ENCODE measurements around the gene NELFA. TPM values are rescaled to one million over a fixed set of nuclear protein-coding genes. Genes with fewer than 3 reads are reported as not detected.

Gene NELFA
- total RNA-seq, 1 donor from 2014 or later = 32.5 TPM

DNA sequence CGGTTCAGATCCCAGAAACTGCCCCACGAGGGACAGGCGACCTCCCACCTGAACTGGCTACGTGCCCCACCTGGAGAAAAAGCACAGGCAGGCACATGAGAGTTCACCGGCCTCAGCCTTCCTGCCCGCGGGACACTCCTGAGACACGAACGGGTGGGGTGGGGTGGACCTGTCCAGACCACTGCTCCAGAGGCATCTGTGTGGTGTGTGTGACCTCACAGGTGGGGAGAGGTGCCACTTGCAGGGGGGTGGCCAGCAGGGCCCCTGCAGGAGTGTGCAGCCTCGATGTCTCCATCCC is 18.5 kb downstream of the NELFA start:
- H3K27me3 Mint-ChIP-seq (ENCODE audit: unreplicated experiment) = no peaks in the 10 kb centered on the region
- DNase-seq (ENCODE audit: extremely low spot score, unreplicated experiment) = peak; percentile 81
- peaks cover 19% of the 10 kb centered on the region for H3K36me3 Mint-ChIP-seq (ENCODE audit: unreplicated experiment)
- TF ChIP-seq, protein P1, sequence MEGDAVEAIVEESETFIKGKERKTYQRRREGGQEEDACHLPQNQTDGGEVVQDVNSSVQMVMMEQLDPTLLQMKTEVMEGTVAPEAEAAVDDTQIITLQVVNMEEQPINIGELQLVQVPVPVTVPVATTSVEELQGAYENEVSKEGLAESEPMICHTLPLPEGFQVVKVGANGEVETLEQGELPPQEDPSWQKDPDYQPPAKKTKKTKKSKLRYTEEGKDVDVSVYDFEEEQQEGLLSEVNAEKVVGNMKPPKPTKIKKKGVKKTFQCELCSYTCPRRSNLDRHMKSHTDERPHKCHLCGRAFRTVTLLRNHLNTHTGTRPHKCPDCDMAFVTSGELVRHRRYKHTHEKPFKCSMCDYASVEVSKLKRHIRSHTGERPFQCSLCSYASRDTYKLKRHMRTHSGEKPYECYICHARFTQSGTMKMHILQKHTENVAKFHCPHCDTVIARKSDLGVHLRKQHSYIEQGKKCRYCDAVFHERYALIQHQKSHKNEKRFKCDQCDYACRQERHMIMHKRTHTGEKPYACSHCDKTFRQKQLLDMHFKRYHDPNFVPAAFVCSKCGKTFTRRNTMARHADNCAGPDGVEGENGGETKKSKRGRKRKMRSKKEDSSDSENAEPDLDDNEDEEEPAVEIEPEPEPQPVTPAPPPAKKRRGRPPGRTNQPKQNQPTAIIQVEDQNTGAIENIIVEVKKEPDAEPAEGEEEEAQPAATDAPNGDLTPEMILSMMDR (IDR thresholded peaks at IDR 0.05) = no peak
- H3K9me3 Mint-ChIP-seq (ENCODE audit: unreplicated experiment) = no peaks in the 10 kb centered on the region
- H3K4me3 Mint-ChIP-seq (ENCODE audit: unreplicated experiment) = no peak overlapping the region
- H3K27ac Mint-ChIP-seq (ENCODE audit: unreplicated experiment) = no peak overlapping the region
- H3K4me1 Mint-ChIP-seq (ENCODE audit: unreplicated experiment) = peaks cover 1% of the 10 kb centered on the region

DNA sequence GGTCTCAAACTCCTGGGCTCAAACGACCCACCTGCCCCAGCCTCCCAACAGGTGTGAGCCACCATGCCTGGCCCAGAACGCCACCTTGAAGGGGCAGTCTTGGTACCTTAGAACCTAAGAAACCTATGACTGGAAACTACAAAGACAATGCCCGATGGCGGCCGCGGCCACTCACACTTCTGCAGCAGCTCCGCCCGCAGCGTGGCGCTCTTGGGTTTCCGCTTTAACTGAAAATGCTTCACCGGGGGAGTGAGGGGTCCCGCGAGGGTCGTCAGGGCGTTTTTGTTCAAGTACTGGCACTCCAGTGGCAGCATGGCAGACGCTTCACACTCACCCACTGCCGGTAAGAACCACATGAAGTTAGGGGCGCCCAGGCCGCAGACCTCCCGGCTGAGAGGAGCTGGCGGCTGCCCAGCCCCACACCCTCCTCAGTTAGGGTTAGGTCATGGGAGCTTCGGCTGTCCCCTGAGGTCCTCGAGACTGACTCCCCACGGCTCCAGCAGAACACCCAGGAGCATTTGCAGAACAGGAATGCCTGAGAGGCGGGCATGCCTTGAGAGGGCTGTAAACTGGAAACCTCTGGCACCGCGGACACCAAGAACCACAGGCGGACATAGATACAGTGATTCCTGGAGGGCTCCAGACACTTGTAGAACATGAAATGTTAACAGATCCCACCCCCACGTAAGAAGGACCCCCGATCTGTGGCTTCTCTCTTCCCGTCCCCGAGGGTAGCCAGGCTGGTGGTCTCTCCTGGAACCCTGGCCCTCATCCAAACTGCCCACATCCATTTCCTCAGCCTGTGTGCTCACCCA is 19.0 kb downstream of the NELFA start:
- Mint-ChIP-seq H3K4me1 (ENCODE audit: unreplicated experiment) (peaks cover 1% of the 10 kb centered on the region), H3K9me3 (ENCODE audit: unreplicated experiment) (no peaks in the 10 kb centered on the region), H3K27me3 (ENCODE audit: unreplicated experiment) (no peaks in the 10 kb centered on the region), H3K27ac (ENCODE audit: unreplicated experiment) (no peak overlapping the region), H3K36me3 (ENCODE audit: unreplicated experiment) (peaks cover 19% of the 10 kb centered on the region), H3K4me3 (ENCODE audit: unreplicated experiment) (no peak overlapping the region)
- TF ChIP-seq, protein P1 (IDR thresholded peaks at IDR 0.05) = no peak
- peak; percentile 80 for DNase-seq (ENCODE audit: extremely low spot score, unreplicated experiment)

DNA sequence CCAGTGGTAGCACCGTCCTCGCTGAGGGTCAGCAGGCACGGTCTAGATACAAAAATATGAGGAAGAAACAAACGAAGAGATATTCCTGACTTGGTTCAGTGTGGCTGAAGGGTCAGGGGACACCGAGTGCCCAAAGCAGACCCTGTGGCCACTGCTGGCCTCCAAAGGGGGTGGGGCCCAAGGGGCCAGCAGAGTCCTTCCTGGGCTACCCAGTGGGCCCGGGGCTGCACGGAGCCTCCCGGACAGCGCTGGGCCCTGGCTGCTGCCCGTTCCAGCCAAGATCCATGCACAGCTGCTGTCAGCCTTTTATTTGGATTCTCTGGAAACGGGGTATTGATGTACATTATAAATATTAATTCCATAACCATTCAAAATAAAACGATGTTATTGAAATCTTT is 20.4 kb downstream of the NELFA start:
- TF ChIP-seq, protein P1 (IDR thresholded peaks at IDR 0.05) = no peak
- no peak for DNase-seq (ENCODE audit: extremely low spot score, unreplicated experiment)
- H3K27me3 Mint-ChIP-seq (ENCODE audit: unreplicated experiment) = no peaks in the 10 kb centered on the region
- no peak overlapping the region for H3K4me3 Mint-ChIP-seq (ENCODE audit: unreplicated experiment)
- no peaks in the 10 kb centered on the region for H3K9me3 Mint-ChIP-seq (ENCODE audit: unreplicated experiment)
- H3K27ac Mint-ChIP-seq (ENCODE audit: unreplicated experiment) = no peak overlapping the region
- H3K36me3 Mint-ChIP-seq (ENCODE audit: unreplicated experiment) = peaks cover 18% of the 10 kb centered on the region
- H3K4me1 Mint-ChIP-seq (ENCODE audit: unreplicated experiment) = peaks cover 5% of the 10 kb centered on the region

DNA sequence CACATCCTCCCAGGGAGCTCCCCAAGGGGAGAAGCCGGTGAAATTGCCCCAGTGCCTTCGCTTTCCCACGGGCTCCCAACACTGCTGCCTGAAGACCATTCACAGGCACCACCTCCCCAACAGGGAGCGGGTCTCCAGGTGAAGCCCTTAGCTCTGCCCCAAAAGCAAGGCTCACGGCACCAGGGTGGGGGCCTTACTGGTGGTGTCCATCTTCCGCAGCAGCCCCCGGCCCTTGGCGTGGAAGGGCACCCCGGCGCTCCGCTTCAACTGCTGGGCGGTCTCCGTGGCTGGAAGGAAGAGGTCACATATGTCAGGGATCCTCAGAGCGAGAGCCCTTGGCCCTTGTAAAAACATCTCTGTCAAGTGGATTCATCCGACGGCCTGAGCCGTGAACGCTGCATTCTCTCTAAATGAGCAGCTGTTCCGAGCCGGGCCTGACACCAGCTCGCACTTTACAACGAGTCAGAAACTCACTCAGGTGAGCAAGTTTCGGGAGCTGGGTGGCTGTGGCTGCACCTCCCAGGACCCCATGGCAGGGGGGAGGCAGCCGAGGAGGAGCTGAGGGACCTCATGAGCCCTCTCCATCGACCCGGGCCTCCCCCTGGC is 20.9 kb downstream of the NELFA start:
- no peaks in the 10 kb centered on the region for H3K9me3 Mint-ChIP-seq (ENCODE audit: unreplicated experiment)
- H3K36me3 Mint-ChIP-seq (ENCODE audit: unreplicated experiment) = peaks cover 19% of the 10 kb centered on the region
- H3K4me3 Mint-ChIP-seq (ENCODE audit: unreplicated experiment) = no peak overlapping the region
- no peak overlapping the region for H3K27ac Mint-ChIP-seq (ENCODE audit: unreplicated experiment)
- DNase-seq (ENCODE audit: extremely low spot score, unreplicated experiment) = peak; percentile 82
- no peaks in the 10 kb centered on the region for H3K27me3 Mint-ChIP-seq (ENCODE audit: unreplicated experiment)
- H3K4me1 Mint-ChIP-seq (ENCODE audit: unreplicated experiment) = peaks cover 3% of the 10 kb centered on the region
- TF ChIP-seq, protein P1 (IDR thresholded peaks at IDR 0.05) = no peak

DNA sequence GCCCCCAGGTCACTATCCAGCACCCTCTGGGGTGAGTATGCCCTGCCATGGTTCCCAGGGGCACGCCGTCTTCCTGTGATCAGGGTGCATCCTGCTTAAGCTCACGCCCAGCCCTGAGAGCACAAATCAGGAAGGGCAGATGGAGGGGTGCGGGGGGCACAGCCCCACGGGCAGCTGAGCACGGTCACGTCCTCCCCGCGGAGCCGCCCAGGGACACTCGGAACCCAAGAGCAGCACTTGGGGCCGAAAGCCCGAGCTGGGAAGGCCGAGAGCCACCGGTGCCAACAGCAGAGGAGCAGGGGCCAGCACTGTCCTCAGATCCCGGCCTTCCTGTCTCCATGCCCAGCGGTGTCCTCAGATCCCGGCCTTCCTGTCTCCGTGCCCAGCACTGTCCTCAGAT is 21.5 kb downstream of the NELFA start:
- no peaks in the 10 kb centered on the region for H3K9me3 Mint-ChIP-seq (ENCODE audit: unreplicated experiment)
- H3K27me3 Mint-ChIP-seq (ENCODE audit: unreplicated experiment) = no peaks in the 10 kb centered on the region
- no peak overlapping the region for H3K27ac Mint-ChIP-seq (ENCODE audit: unreplicated experiment)
- DNase-seq (ENCODE audit: extremely low spot score, unreplicated experiment) = peak; percentile 69
- no peak overlapping the region for H3K4me3 Mint-ChIP-seq (ENCODE audit: unreplicated experiment)
- H3K36me3 Mint-ChIP-seq (ENCODE audit: unreplicated experiment) = peaks cover 22% of the 10 kb centered on the region
- H3K4me1 Mint-ChIP-seq (ENCODE audit: unreplicated experiment) = peaks cover 4% of the 10 kb centered on the region
- TF ChIP-seq, protein P1 (IDR thresholded peaks at IDR 0.05) = no peak
